Gastroesophageal sphincter (tissue), 4 donors: ENCODE measurements around the gene KIRREL3. TPM values are rescaled to one million over a fixed set of nuclear protein-coding genes. Genes with fewer than 3 reads are reported as not detected.

Source experiments
- ATAC-seq: fragments of 150-250 bp; one replicate; pipeline ENCODE4 v1.9.1; 2016; ENCODE audit warnings: mild to moderate bottlenecking, moderate library complexity
- H3K27ac ChIP-seq, 4 donors: fragments of 200-600 bp; sonication (generic) in 3 of 4; 1 replicate in 3 of 4; 2 replicates in 1 of 4; pipeline ENCODE4 v1.5.1; 2016 to 2019
- H3K27me3 ChIP-seq: fragments of 200-600 bp; sonication (generic); one replicate; pipeline ENCODE4 v1.5.1; 2019
- H3K36me3 ChIP-seq, 2 donors: fragments of 200-600 bp; sonication (generic); one replicate each; pipeline ENCODE4 v1.5.1; 2019; ENCODE audit warnings: control low read depth in 1 of 2
- H3K4me1 ChIP-seq, 3 donors: fragments of 200-600 bp; sonication (generic); 1 replicate in 2 of 3; 2 replicates in 1 of 3; pipeline ENCODE4 v1.5.1; 2016 to 2019; ENCODE audit warnings: control low read depth in 2 of 3
- H3K4me3 ChIP-seq, 2 donors: fragments of 200-600 bp; sonication (generic); one replicate each; pipeline ENCODE4 v1.5.1; 2019; ENCODE audit warnings: mild to moderate bottlenecking in 1 of 2, moderate library complexity in 1 of 2
- H3K9me3 ChIP-seq, 3 donors: fragments of 200-600 bp; sonication (generic); one replicate each; pipeline ENCODE4 v1.5.1; 2017 to 2019; ENCODE audit warnings: control low read depth in 2 of 3
- CTCF ChIP-seq, 4 experiments: fragments of 200-600 bp in 2 of 4; fragments of 450-650 bp in 2 of 4; sonication (generic) in 1 of 4; IDR thresholded peaks; one replicate each; pipeline ENCODE4 v1.5.1; 2017 to 2019; ENCODE audit warnings: antibody characterized with exemption in 4 of 4, mild to moderate bottlenecking in 2 of 4, moderate library complexity in 2 of 4
- EP300 ChIP-seq: sonication (generic); formaldehyde crosslinking; IDR thresholded peaks from one replicate; pipeline ENCODE4 v1.6.1; 2017; ENCODE audit warnings: antibody characterized with exemption, mild to moderate bottlenecking
- POLR2A ChIP-seq, 2 donors: fragments of 450-650 bp; IDR thresholded peaks; one replicate each; pipeline ENCODE4 v1.6.1; 2017; ENCODE audit warnings: antibody characterized with exemption in 2 of 2, mild to moderate bottlenecking in 2 of 2, moderate library complexity in 1 of 2
- POLR2AphosphoS5 ChIP-seq: sonication (generic); formaldehyde crosslinking; IDR thresholded peaks from one replicate; pipeline ENCODE4 v1.6.1; 2017; ENCODE audit warnings: antibody characterized with exemption
- WGBS, 2 donors: methylation state at CpG; one replicate each; pipeline ENCODE4 v1.1.5; 2018; ENCODE audit warnings: low coverage in 1 of 2; 5-methylcytosine and 5-hydroxymethylcytosine counted together
- total RNA-seq, 4 donors: library from RNA; depleted of rRNA; stranded (reverse); fragments of >200 nt; gene quantifications; one replicate each; pipeline ENCODE4 v1.1.0, GENCODE V29; 2016

Gene KIRREL3
- total RNA-seq, 4 donors from 2014 or later: 0.54 to 3.9 (median 1.4) TPM

GRCh38 chr11:126570489-126570888 lies 430.1 kb downstream of the KIRREL3 start:
- TF ChIP-seq POLR2AphosphoS5: no peak
- no peak for TF ChIP-seq POLR2A (IDR thresholded peaks at IDR 0.05)
- TF ChIP-seq CTCF (IDR thresholded peaks at IDR 0.05): no peak
- ATAC-seq: no peak
- Histone ChIP-seq H3K4me1 (no peaks in the 10 kb centered on the region), H3K27ac (no peak overlapping the region), H3K36me3 (no peaks in the 10 kb centered on the region), H3K9me3 (no peaks in the 10 kb centered on the region), H3K4me3 (no peak overlapping the region), H3K27me3 (peaks cover 59% of the 10 kb centered on the region)
- WGBS, 2 donors: 61 to 75% methylated on average over 4 of the region's 5 CpGs

- H3K4me1 ChIP-seq: no peaks in the 10 kb centered on the region
- no peak overlapping the region for H3K4me3 ChIP-seq
- H3K27me3 ChIP-seq: peaks cover 63% of the 10 kb centered on the region
- no peaks in the 10 kb centered on the region for H3K9me3 ChIP-seq
- no peak overlapping the region for H3K27ac ChIP-seq
- no peak for TF ChIP-seq EP300
- no peak for TF ChIP-seq POLR2AphosphoS5
- no peak for TF ChIP-seq POLR2A (IDR thresholded peaks at IDR 0.05)
- TF ChIP-seq CTCF (IDR thresholded peaks at IDR 0.05): no peak
- no peak for ATAC-seq
- 13 to 40% methylated on average over 1 to 4 of the region's 4 CpGs for WGBS, 2 donors
- no peaks in the 10 kb centered on the region for H3K36me3 ChIP-seq
These were observed 433.2 kb downstream of the KIRREL3 start for GRCh38 chr11:126567419-126567818.

GRCh38 chr11:126564566-126564965 lies 436.0 kb downstream of the KIRREL3 start:
- Histone ChIP-seq H3K27ac (no peak overlapping the region), H3K36me3 (no peaks in the 10 kb centered on the region), H3K27me3 (peaks cover 51% of the 10 kb centered on the region), H3K4me1 (no peaks in the 10 kb centered on the region), H3K9me3 (no peaks in the 10 kb centered on the region), H3K4me3 (no peak overlapping the region)
- TF ChIP-seq POLR2AphosphoS5: no peak
- TF ChIP-seq CTCF (IDR thresholded peaks at IDR 0.05): no peak
- no peak for TF ChIP-seq EP300
- no peak for TF ChIP-seq POLR2A (IDR thresholded peaks at IDR 0.05)
- no peak for ATAC-seq
- WGBS, 2 donors: 8 to 15% methylated on average over 8 to 9 of the region's 9 CpGs

- no peak for ATAC-seq
- Histone ChIP-seq H3K36me3 (no peaks in the 10 kb centered on the region), H3K4me3 (no peak overlapping the region), H3K9me3 (no peaks in the 10 kb centered on the region), H3K27me3 (peaks cover 42% of the 10 kb centered on the region), H3K4me1 (no peaks in the 10 kb centered on the region), H3K27ac (no peak overlapping the region)
- TF ChIP-seq POLR2A (IDR thresholded peaks at IDR 0.05): no peak
- TF ChIP-seq EP300: no peak
- no peak for TF ChIP-seq CTCF (IDR thresholded peaks at IDR 0.05)
- no peak for TF ChIP-seq POLR2AphosphoS5
- 0 to 25% methylated on average over 1 to 4 of the region's 8 CpGs for WGBS, 2 donors
These were observed 439.2 kb downstream of the KIRREL3 start for GRCh38 chr11:126561327-126561893.

GRCh38 chr11:126560221-126560620 lies 440.3 kb downstream of the KIRREL3 start:
- Histone ChIP-seq H3K27me3 (peaks cover 52% of the 10 kb centered on the region), H3K36me3 (no peaks in the 10 kb centered on the region), H3K4me3 (no peak overlapping the region), H3K9me3 (no peaks in the 10 kb centered on the region), H3K27ac (no peak overlapping the region), H3K4me1 (no peaks in the 10 kb centered on the region)
- no peak for ATAC-seq
- no peak for TF ChIP-seq EP300
- no peak for TF ChIP-seq POLR2A (IDR thresholded peaks at IDR 0.05)
- TF ChIP-seq POLR2AphosphoS5: no peak
- no peak for TF ChIP-seq CTCF (IDR thresholded peaks at IDR 0.05)
- WGBS, 2 donors: 66 to 75% methylated on average over 4 of the region's 4 CpGs
